H9 (cell line): ENCODE results near the gene GABPB2. TPM values are rescaled to one million over a fixed set of nuclear protein-coding genes. Genes with fewer than 3 reads are reported as not detected.

Experiments
- DNase-seq: peaks from one replicate; pipeline ENCODE4 v3.0.0-alpha.2; 2017
- H2AFZ ChIP-seq: one replicate; pipeline ENCODE4 v1.6.1; 2013; ENCODE audit warnings: mild to moderate bottlenecking, low read length, control low read depth, moderate library complexity
- H2AK5ac ChIP-seq: 2 replicates; pipeline ENCODE4 v1.6.1; 2013; ENCODE audit warnings: low read length, control low read depth, mixed read lengths; ENCODE audit not compliant: insufficient read length
- H2BK120ac ChIP-seq: one replicate; pipeline ENCODE4 v1.6.1; 2013; ENCODE audit warnings: low read depth, mild to moderate bottlenecking, low read length, control low read depth, inconsistent platforms; ENCODE audit not compliant: poor library complexity, severe bottlenecking
- H2BK12ac ChIP-seq: 2 replicates; pipeline ENCODE4 v1.6.1; 2013; ENCODE audit warnings: low read length, control low read depth, mixed read lengths, low read depth; ENCODE audit not compliant: insufficient read length
- H2BK15ac ChIP-seq: 2 replicates; pipeline ENCODE4 v1.6.1; 2013; ENCODE audit warnings: low read depth, low read length, control low read depth
- H2BK20ac ChIP-seq: one replicate; pipeline ENCODE4 v1.6.1; 2013; ENCODE audit warnings: low read depth, mild to moderate bottlenecking, low read length, control low read depth, inconsistent platforms; ENCODE audit not compliant: poor library complexity, severe bottlenecking
- H2BK5ac ChIP-seq: 2 replicates; pipeline ENCODE4 v1.6.1; 2013; ENCODE audit warnings: low read length, control low read depth, mixed read lengths; ENCODE audit not compliant: insufficient read length
- H3K14ac ChIP-seq: 2 replicates; pipeline ENCODE4 v1.6.1; 2013; ENCODE audit warnings: low read length, control low read depth; ENCODE audit not compliant: insufficient read depth
- H3K18ac ChIP-seq: 2 replicates; pipeline ENCODE4 v1.6.1; 2013; ENCODE audit warnings: low read depth, mild to moderate bottlenecking, mixed read lengths, low read length, control low read depth; ENCODE audit not compliant: insufficient read length
- H3K23ac ChIP-seq: 2 replicates; pipeline ENCODE4 v1.6.1; 2013; ENCODE audit warnings: low read length, control low read depth, mixed read lengths, low read depth; ENCODE audit not compliant: insufficient read length
- H3K23me2 ChIP-seq: 2 replicates; pipeline ENCODE4 v1.6.1; 2013; ENCODE audit warnings: low read depth, mild to moderate bottlenecking, mixed read lengths, low read length, control low read depth; ENCODE audit not compliant: insufficient read length, poor library complexity, severe bottlenecking
- H3K27ac ChIP-seq: 2 replicates; pipeline ENCODE4 v1.5.1; 2013; ENCODE audit warnings: low read length, control low read depth, mixed read lengths, low read depth; ENCODE audit not compliant: insufficient read length
- H3K27me3 ChIP-seq: 2 replicates; pipeline ENCODE4 v1.6.1; 2013; ENCODE audit warnings: low read length, control low read depth, inconsistent platforms; ENCODE audit not compliant: insufficient read depth
- H3K4ac ChIP-seq: 2 replicates; pipeline ENCODE4 v1.6.1; 2013; ENCODE audit warnings: low read depth, mild to moderate bottlenecking, control low read depth, inconsistent platforms, low read length, moderate library complexity
- H3K4me1 ChIP-seq: 2 replicates; pipeline ENCODE4 v1.6.1; 2013; ENCODE audit warnings: low read length, control low read depth, inconsistent platforms; ENCODE audit not compliant: insufficient read depth
- H3K4me2 ChIP-seq: 2 replicates; pipeline ENCODE4 v1.6.1; 2013; ENCODE audit warnings: low read length, control low read depth, mixed read lengths; ENCODE audit not compliant: insufficient read length, insufficient read depth
- H3K56ac ChIP-seq: 2 replicates; pipeline ENCODE4 v1.6.1; 2013; ENCODE audit warnings: low read depth, mild to moderate bottlenecking, mixed read lengths, low read length, control low read depth; ENCODE audit not compliant: insufficient read length
- H3K79me1 ChIP-seq: 2 replicates; pipeline ENCODE4 v1.6.1; 2013; ENCODE audit warnings: low read depth, mild to moderate bottlenecking, moderate library complexity, low read length, control low read depth, inconsistent platforms; ENCODE audit not compliant: insufficient read depth, poor library complexity, severe bottlenecking
- H3K79me2 ChIP-seq: 2 replicates; pipeline ENCODE4 v1.6.1; 2013; ENCODE audit warnings: low read length, control low read depth, inconsistent platforms; ENCODE audit not compliant: insufficient read depth
- H3K9ac ChIP-seq: 2 replicates; pipeline ENCODE4 v1.6.1; 2013; ENCODE audit warnings: low read length, control low read depth, mixed read lengths; ENCODE audit not compliant: insufficient read length; ENCODE audit errors: extremely low read depth
- H3K9me3 ChIP-seq: one replicate; pipeline ENCODE4 v1.6.1; 2013; ENCODE audit warnings: low read depth, low read length, inconsistent platforms; ENCODE audit not compliant: control insufficient read depth
- H3T11ph ChIP-seq: one replicate; pipeline ENCODE4 v1.6.1; 2013; ENCODE audit warnings: mild to moderate bottlenecking, low read length, control low read depth, inconsistent platforms
- H4K20me1 ChIP-seq: one replicate; pipeline ENCODE4 v1.6.1; 2013; ENCODE audit not compliant: control insufficient read depth, insufficient read length, insufficient read depth
- H4K5ac ChIP-seq: 2 replicates; pipeline ENCODE4 v1.6.1; 2013; ENCODE audit warnings: low read depth, mild to moderate bottlenecking, mixed read lengths, low read length, control low read depth; ENCODE audit not compliant: insufficient read length
- H4K8ac ChIP-seq: replicated peaks from 2 replicates; pipeline ENCODE4 v1.6.1; 2013; ENCODE audit warnings: low read length, control low read depth, mixed read lengths, low read depth; ENCODE audit not compliant: insufficient read length
- H4K91ac ChIP-seq: 2 replicates; pipeline ENCODE4 v1.6.1; 2013; ENCODE audit warnings: low read depth, mild to moderate bottlenecking, moderate library complexity, mixed read lengths, low read length, control low read depth; ENCODE audit not compliant: insufficient read length
- H3K27ac Mint-ChIP-seq, 3 experiments: 2 replicates in 2 of 3; 3 replicates in 1 of 3; pipeline ENCODE4 v1.8.0; 2020 to 2021; ENCODE audit warnings: mixed read lengths in 3 of 3, mild to moderate bottlenecking in 1 of 3, moderate library complexity in 1 of 3
- H3K27me3 Mint-ChIP-seq: 2 replicates; pipeline ENCODE4 v1.8.0; 2021; ENCODE audit warnings: low read depth, mild to moderate bottlenecking, moderate library complexity, mixed read lengths
- H3K36me3 Mint-ChIP-seq, 3 experiments: 2 replicates in 2 of 3; 3 replicates in 1 of 3; pipeline ENCODE4 v1.8.0; 2020 to 2021; ENCODE audit warnings: low read depth in 3 of 3, mixed read lengths in 3 of 3; ENCODE audit not compliant: insufficient read depth in 1 of 3
- H3K4me1 Mint-ChIP-seq, 2 experiments: 2 replicates each; pipeline ENCODE4 v1.8.0; 2020; ENCODE audit warnings: mixed read lengths in 2 of 2
- H3K4me3 Mint-ChIP-seq, 2 experiments: 2 replicates in 1 of 2; 3 replicates in 1 of 2; pipeline ENCODE4 v1.8.0; 2020 to 2021; ENCODE audit warnings: mild to moderate bottlenecking in 2 of 2, mixed read lengths in 2 of 2, moderate library complexity in 1 of 2
- H3K9me3 Mint-ChIP-seq, 2 experiments: 2 replicates in 1 of 2; 3 replicates in 1 of 2; pipeline ENCODE4 v1.8.0; 2020; ENCODE audit warnings: mild to moderate bottlenecking in 2 of 2, mixed read lengths in 2 of 2, moderate library complexity in 1 of 2
- whole genome bisulfite sequencing: extraction: QIAGEN DNeasy Blood & Tissue Kit; methylation state at CpG from one replicate; pipeline ENCODE4 v1.1.7; 2013; ENCODE audit warnings: missing lambda C conversion rate, low lambda C conversion rate, mixed read lengths; ENCODE audit not compliant: insufficient read length; ENCODE audit errors: extremely low coverage; 5-methylcytosine and 5-hydroxymethylcytosine counted together
- total RNA-seq: library from RNA; stranded (reverse); gene quantifications from 2 replicates; pipeline ENCODE4 v1.2.1, GENCODE V29; 2021
- TF ChIP-seq, protein P1 (sequence below): fragments of 200-600 bp; sonication (generic); conservative IDR thresholded peaks from 3 replicates; pipeline ENCODE4 v1.8.0; 2021; ENCODE audit warnings: antibody characterized with exemption, mild to moderate bottlenecking

GABPB2 gene
- total RNA-seq, 1 experiment from 2014 or later: 4.1 TPM

GRCh38 chr1:151108331-151108730 is 37.8 kb downstream of the GABPB2 start:
- no peak overlapping the region for H3K14ac ChIP-seq
- no peaks in the 10 kb centered on the region for H3K23me2 ChIP-seq
- H2BK120ac ChIP-seq: no peak overlapping the region
- no peak overlapping the region for H3K27ac ChIP-seq
- H2AFZ ChIP-seq: no peak overlapping the region
- H2BK15ac ChIP-seq: no peak overlapping the region
- no peak overlapping the region for H2AK5ac ChIP-seq
- H3T11ph ChIP-seq: no peak overlapping the region
- TF ChIP-seq, protein P1, sequence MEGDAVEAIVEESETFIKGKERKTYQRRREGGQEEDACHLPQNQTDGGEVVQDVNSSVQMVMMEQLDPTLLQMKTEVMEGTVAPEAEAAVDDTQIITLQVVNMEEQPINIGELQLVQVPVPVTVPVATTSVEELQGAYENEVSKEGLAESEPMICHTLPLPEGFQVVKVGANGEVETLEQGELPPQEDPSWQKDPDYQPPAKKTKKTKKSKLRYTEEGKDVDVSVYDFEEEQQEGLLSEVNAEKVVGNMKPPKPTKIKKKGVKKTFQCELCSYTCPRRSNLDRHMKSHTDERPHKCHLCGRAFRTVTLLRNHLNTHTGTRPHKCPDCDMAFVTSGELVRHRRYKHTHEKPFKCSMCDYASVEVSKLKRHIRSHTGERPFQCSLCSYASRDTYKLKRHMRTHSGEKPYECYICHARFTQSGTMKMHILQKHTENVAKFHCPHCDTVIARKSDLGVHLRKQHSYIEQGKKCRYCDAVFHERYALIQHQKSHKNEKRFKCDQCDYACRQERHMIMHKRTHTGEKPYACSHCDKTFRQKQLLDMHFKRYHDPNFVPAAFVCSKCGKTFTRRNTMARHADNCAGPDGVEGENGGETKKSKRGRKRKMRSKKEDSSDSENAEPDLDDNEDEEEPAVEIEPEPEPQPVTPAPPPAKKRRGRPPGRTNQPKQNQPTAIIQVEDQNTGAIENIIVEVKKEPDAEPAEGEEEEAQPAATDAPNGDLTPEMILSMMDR: no peak
- H3K18ac ChIP-seq: no peak overlapping the region
- H3K4me2 ChIP-seq: no peak overlapping the region
- no peaks in the 10 kb centered on the region for H4K20me1 ChIP-seq
- H4K91ac ChIP-seq: no peak overlapping the region
- H2BK12ac ChIP-seq: no peak overlapping the region
- DNase-seq: no peak
- H2BK20ac ChIP-seq: no peak overlapping the region
- WGBS: no CpG with 5 or more reads among the region's 5 CpGs
- no peak overlapping the region for H4K5ac ChIP-seq
- H3K27ac Mint-ChIP-seq: no peak overlapping the region
- no peaks in the 10 kb centered on the region for H3K9me3 ChIP-seq
- no peaks in the 10 kb centered on the region for H3K9me3 Mint-ChIP-seq
- H3K4me3 Mint-ChIP-seq: no peak overlapping the region
- H3K4me1 Mint-ChIP-seq: no peaks in the 10 kb centered on the region
- no peaks in the 10 kb centered on the region for H3K4me1 ChIP-seq
- no peak overlapping the region for H3K56ac ChIP-seq
- H3K23ac ChIP-seq: no peak overlapping the region
- H3K27me3 ChIP-seq: no peaks in the 10 kb centered on the region
- no peak overlapping the region for H3K4ac ChIP-seq
- no peak overlapping the region for H3K9ac ChIP-seq
- no peaks in the 10 kb centered on the region; a peak in 1 of 7 replicates for H3K36me3 Mint-ChIP-seq
- H3K27me3 Mint-ChIP-seq: no peaks in the 10 kb centered on the region
- H4K8ac ChIP-seq: no peak overlapping the region
- H2BK5ac ChIP-seq: no peak overlapping the region
- no peaks in the 10 kb centered on the region for H3K79me1 ChIP-seq
- no peaks in the 10 kb centered on the region for H3K79me2 ChIP-seq
